Activated CD4-positive, alpha-beta memory T cell treated with anti-CD3 and anti-CD28 coated beads for 36 hours (primary cell): ENCODE measurements around the gene MRTFB. TPM values are rescaled to one million over a fixed set of nuclear protein-coding genes. Genes with fewer than 3 reads are reported as not detected.

Experiments
- CTCF ChIA-PET: fragments of 350-600 bp; sonication (Branson Sonifier 250); formaldehyde crosslinking; loops from one replicate; lab custom pipeline; 2021; ENCODE audit warnings: antibody characterized with exemption, inconsistent platforms; lab: Charles Lee
- POLR2A ChIA-PET: fragments of 350-600 bp; sonication (Branson Sonifier 250); formaldehyde crosslinking; loops from one replicate; lab custom pipeline; 2021; ENCODE audit warnings: antibody characterized with exemption; lab: Charles Lee
- DNase-seq: peaks from one replicate; pipeline ENCODE4 v3.0.0-alpha.2; 2020
- H3K27ac Mint-ChIP-seq: one replicate; pipeline ENCODE4 v1.8.0; 2021; ENCODE audit warnings: mixed read lengths
- H3K27me3 Mint-ChIP-seq: one replicate; pipeline ENCODE4 v1.8.0; 2021; ENCODE audit warnings: mixed read lengths
- H3K36me3 Mint-ChIP-seq: one replicate; pipeline ENCODE4 v1.8.0; 2021; ENCODE audit warnings: mixed read lengths
- H3K4me1 Mint-ChIP-seq: one replicate; pipeline ENCODE4 v1.8.0; 2021; ENCODE audit warnings: low read depth, mixed read lengths
- H3K4me3 Mint-ChIP-seq: one replicate; pipeline ENCODE4 v1.8.0; 2021; ENCODE audit warnings: mild to moderate bottlenecking, mixed read lengths
- H3K9me3 Mint-ChIP-seq: one replicate; pipeline ENCODE4 v1.8.0; 2021; ENCODE audit warnings: mixed read lengths
- intact Hi-C: fragments of 100-400 bp; cut with micrococcal nuclease; formaldehyde crosslinking; loops from one replicate; pipeline ENCODE4 v1.15.1; 2023
- total RNA-seq, 2 experiments: library from RNA; stranded (reverse); gene quantifications; one replicate each; pipeline ENCODE4 v1.2.3, GENCODE V29; 2021

The MRTFB gene
- total RNA-seq, 2 experiments from 2014 or later = 8.8 to 9.7 TPM

GRCh38 chr16:14070555-14070876 lies 603 bp upstream of the MRTFB start:
- POLR2A ChIA-PET = no interaction called here
- intact Hi-C loops = loop anchor here (2.0 to 5.0 kb wide), 3 partner anchors 133 to 560 kb away; partner anchors contain the start of gene PARN
- Mint-ChIP-seq H3K27ac (no peak overlapping the region), H3K27me3 (no peaks in the 10 kb centered on the region), H3K36me3 (no peaks in the 10 kb centered on the region), H3K4me1 (peaks cover 12% of the 10 kb centered on the region), H3K4me3 (peak overlapping the region; percentile 83), H3K9me3 (no peaks in the 10 kb centered on the region)
- CTCF ChIA-PET = interaction anchor here (1.4 kb wide), 1 partner anchor 151 kb away, joined by 4 read pairs; the partner anchor contains the start of gene ERCC4
- DNase-seq = no peak

GRCh38 chr16:14071576-14072271 lies 605 bp downstream of the MRTFB start:
- H3K4me3 Mint-ChIP-seq = peak overlapping the region; percentile 79
- POLR2A ChIA-PET = no interaction called here
- DNase-seq = peak; percentile 40
- peaks cover 12% of the 10 kb centered on the region for H3K4me1 Mint-ChIP-seq
- no peaks in the 10 kb centered on the region for H3K36me3 Mint-ChIP-seq
- intact Hi-C loops = loop anchor here (2.0 to 5.0 kb wide), 3 partner anchors 134 to 559 kb away; partner anchors contain the start of gene PARN
- peak overlapping the region; percentile 33 for H3K27ac Mint-ChIP-seq
- no peaks in the 10 kb centered on the region for H3K9me3 Mint-ChIP-seq
- H3K27me3 Mint-ChIP-seq = no peaks in the 10 kb centered on the region
- CTCF ChIA-PET = interaction anchor here (1.4 kb wide), 1 partner anchor 148 kb away, joined by 3 read pairs; no protein-coding TSS in a partner anchor

GRCh38 chr16:14072360-14072759 lies 1.2 kb downstream of the MRTFB start:
- H3K27ac Mint-ChIP-seq = no peak overlapping the region
- no peak for DNase-seq
- H3K4me3 Mint-ChIP-seq = peak overlapping the region; percentile 79
- H3K27me3 Mint-ChIP-seq = no peaks in the 10 kb centered on the region
- H3K36me3 Mint-ChIP-seq = no peaks in the 10 kb centered on the region
- H3K4me1 Mint-ChIP-seq = peaks cover 12% of the 10 kb centered on the region
- ChIA-PET POLR2A (no interaction called here), CTCF (interaction anchor here (1.2 to 1.4 kb wide), 2 partner anchors 149 to 152 kb away, joined by 3 read pairs; partner anchors contain the start of gene ERCC4)
- no peaks in the 10 kb centered on the region for H3K9me3 Mint-ChIP-seq
- intact Hi-C loops = loop anchor here (5.0 kb wide), 1 partner anchor 135 kb away; no protein-coding TSS in a partner anchor

GRCh38 chr16:14074544-14074943 lies 3.4 kb downstream of the MRTFB start:
- H3K9me3 Mint-ChIP-seq = no peaks in the 10 kb centered on the region
- peaks cover 12% of the 10 kb centered on the region for H3K4me1 Mint-ChIP-seq
- no peak overlapping the region for H3K27ac Mint-ChIP-seq
- no peak for DNase-seq
- H3K4me3 Mint-ChIP-seq = no peak overlapping the region
- ChIA-PET CTCF (no interaction called here), POLR2A (no interaction called here)
- no peaks in the 10 kb centered on the region for H3K36me3 Mint-ChIP-seq
- H3K27me3 Mint-ChIP-seq = no peaks in the 10 kb centered on the region
- intact Hi-C loops = loop anchor here (5.0 kb wide), 1 partner anchor 137 kb away; no protein-coding TSS in a partner anchor

GRCh38 chr16:14077918-14078317 lies 6.8 kb downstream of the MRTFB start:
- DNase-seq = no peak
- Mint-ChIP-seq H3K9me3 (no peaks in the 10 kb centered on the region), H3K4me1 (peaks cover 8% of the 10 kb centered on the region), H3K27me3 (no peaks in the 10 kb centered on the region), H3K27ac (no peak overlapping the region), H3K4me3 (no peak overlapping the region), H3K36me3 (peaks cover 6% of the 10 kb centered on the region)
- ChIA-PET POLR2A (no interaction called here), CTCF (interaction anchor here (0.9 kb wide), 1 partner anchor 68 kb away, joined by 3 read pairs; no protein-coding TSS in a partner anchor)
- intact Hi-C loops = no loop called here

- Mint-ChIP-seq H3K9me3 (no peaks in the 10 kb centered on the region), H3K4me1 (peaks cover 5% of the 10 kb centered on the region), H3K27me3 (no peaks in the 10 kb centered on the region), H3K36me3 (peaks cover 7% of the 10 kb centered on the region), H3K4me3 (no peak overlapping the region), H3K27ac (no peak overlapping the region)
- intact Hi-C loops = no loop called here
- CTCF ChIA-PET = no interaction called here
- POLR2A ChIA-PET = no interaction called here
- no peak for DNase-seq
These were observed 15.4 kb downstream of the MRTFB start for GRCh38 chr16:14086477-14086876.

- H3K27me3 Mint-ChIP-seq = no peaks in the 10 kb centered on the region
- H3K9me3 Mint-ChIP-seq = no peaks in the 10 kb centered on the region
- no peak for DNase-seq
- intact Hi-C loops = no loop called here
- peaks cover 5% of the 10 kb centered on the region for H3K4me1 Mint-ChIP-seq
- ChIA-PET POLR2A (no interaction called here), CTCF (no interaction called here)
- peaks cover 7% of the 10 kb centered on the region for H3K36me3 Mint-ChIP-seq
- no peak overlapping the region for H3K27ac Mint-ChIP-seq
- no peak overlapping the region for H3K4me3 Mint-ChIP-seq
These were observed 16.1 kb downstream of the MRTFB start for GRCh38 chr16:14087181-14087580.

- intact Hi-C loops = no loop called here
- ChIA-PET POLR2A (no interaction called here), CTCF (no interaction called here)
- no peaks in the 10 kb centered on the region for H3K9me3 Mint-ChIP-seq
- DNase-seq = no peak
- no peak overlapping the region for H3K4me3 Mint-ChIP-seq
- H3K27me3 Mint-ChIP-seq = no peaks in the 10 kb centered on the region
- H3K27ac Mint-ChIP-seq = no peak overlapping the region
- peaks cover 7% of the 10 kb centered on the region for H3K36me3 Mint-ChIP-seq
- H3K4me1 Mint-ChIP-seq = peaks cover 10% of the 10 kb centered on the region
These were observed 16.6 kb downstream of the MRTFB start for GRCh38 chr16:14087590-14088154.

- ChIA-PET CTCF (no interaction called here), POLR2A (no interaction called here)
- Mint-ChIP-seq H3K9me3 (no peaks in the 10 kb centered on the region), H3K27ac (no peak overlapping the region), H3K27me3 (no peaks in the 10 kb centered on the region), H3K36me3 (peaks cover 7% of the 10 kb centered on the region), H3K4me1 (peaks cover 10% of the 10 kb centered on the region), H3K4me3 (no peak overlapping the region)
- intact Hi-C loops = no loop called here
- DNase-seq = no peak
These were observed 17.1 kb downstream of the MRTFB start for GRCh38 chr16:14088155-14088753.

GRCh38 chr16:14089283-14089823 lies 18.2 kb downstream of the MRTFB start:
- ChIA-PET CTCF (no interaction called here), POLR2A (no interaction called here)
- intact Hi-C loops = no loop called here
- no peaks in the 10 kb centered on the region for H3K27me3 Mint-ChIP-seq
- peaks cover 3% of the 10 kb centered on the region for H3K36me3 Mint-ChIP-seq
- no peak for DNase-seq
- H3K9me3 Mint-ChIP-seq = no peaks in the 10 kb centered on the region
- peaks cover 10% of the 10 kb centered on the region for H3K4me1 Mint-ChIP-seq
- H3K4me3 Mint-ChIP-seq = no peak overlapping the region
- no peak overlapping the region for H3K27ac Mint-ChIP-seq

GRCh38 chr16:14092561-14092960 lies 21.4 kb downstream of the MRTFB start:
- intact Hi-C loops = no loop called here
- Mint-ChIP-seq H3K27me3 (no peaks in the 10 kb centered on the region), H3K4me3 (no peak overlapping the region), H3K36me3 (peaks cover 3% of the 10 kb centered on the region), H3K27ac (no peak overlapping the region), H3K4me1 (peaks cover 10% of the 10 kb centered on the region), H3K9me3 (no peaks in the 10 kb centered on the region)
- POLR2A ChIA-PET = no interaction called here
- no peak for DNase-seq
- CTCF ChIA-PET = no interaction called here

- Mint-ChIP-seq H3K27me3 (no peaks in the 10 kb centered on the region), H3K9me3 (no peaks in the 10 kb centered on the region), H3K4me1 (peaks cover 14% of the 10 kb centered on the region), H3K36me3 (peaks cover 5% of the 10 kb centered on the region), H3K27ac (no peak overlapping the region), H3K4me3 (no peak overlapping the region)
- POLR2A ChIA-PET = no interaction called here
- DNase-seq = no peak
- intact Hi-C loops = no loop called here
- CTCF ChIA-PET = no interaction called here
These were observed 24.9 kb downstream of the MRTFB start for GRCh38 chr16:14095883-14096551.
